GM21528 (cell line): ENCODE measurements around the gene GRM8.

ENCODE experiments used
- ATAC-seq: cut with Tn5 transposase; IDR thresholded peaks from one replicate; pipeline ENCODE4 v1.9.1; 2021; ENCODE audit warnings: mild to moderate bottlenecking, moderate library complexity; ENCODE audit not compliant: unreplicated experiment, low FRiP score

Gene GRM8

DNA sequence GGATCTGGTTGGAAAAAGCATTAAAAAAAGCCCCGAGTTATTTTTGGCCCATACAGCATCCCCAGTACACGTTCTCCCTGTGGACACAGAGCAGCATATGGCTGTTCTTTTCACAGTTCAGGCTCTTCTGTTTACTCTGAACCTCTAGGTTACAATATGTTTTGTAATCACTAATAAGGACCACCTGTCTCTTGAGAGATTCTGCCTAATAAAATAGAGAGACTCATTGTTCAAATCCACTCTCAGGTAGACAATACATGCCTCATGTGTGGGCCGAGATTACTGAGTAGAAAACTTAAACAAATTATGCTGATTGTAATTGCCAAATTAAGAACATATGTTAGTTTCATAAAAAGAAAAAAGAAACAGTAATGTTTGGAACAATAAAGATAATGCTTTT lies 647.7 kb downstream of the GRM8 start:
- ATAC-seq: no peak

DNA sequence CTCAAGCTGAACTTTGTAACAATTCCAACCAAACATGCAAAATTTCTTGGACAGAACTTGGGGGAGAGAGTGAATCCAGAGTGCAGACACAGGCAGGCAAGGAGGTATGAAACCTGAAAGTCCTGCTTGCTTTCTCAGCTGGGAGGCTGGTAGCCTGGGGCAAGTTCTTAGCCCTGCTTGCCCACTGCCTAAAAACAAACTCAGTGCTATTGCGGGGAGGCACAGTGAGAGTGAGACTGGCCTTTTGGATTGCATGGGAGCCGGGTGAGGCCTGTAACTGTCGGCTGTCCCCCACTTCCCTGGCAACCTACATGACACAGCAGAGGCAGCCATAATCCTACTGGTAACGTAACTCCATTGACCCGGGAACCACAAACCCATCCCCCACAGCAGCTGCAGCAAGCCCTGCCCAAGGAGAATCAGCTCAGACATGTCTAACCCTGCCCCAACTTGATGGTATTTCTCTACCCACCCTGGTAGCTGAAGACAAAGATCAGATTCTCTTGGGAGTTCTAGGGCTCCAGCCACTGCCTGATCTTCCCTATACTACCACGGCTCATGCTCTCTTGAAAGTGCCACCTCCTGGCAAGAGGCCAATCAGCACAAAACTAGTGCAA lies 663.6 kb downstream of the GRM8 start:
- no peak for ATAC-seq

DNA sequence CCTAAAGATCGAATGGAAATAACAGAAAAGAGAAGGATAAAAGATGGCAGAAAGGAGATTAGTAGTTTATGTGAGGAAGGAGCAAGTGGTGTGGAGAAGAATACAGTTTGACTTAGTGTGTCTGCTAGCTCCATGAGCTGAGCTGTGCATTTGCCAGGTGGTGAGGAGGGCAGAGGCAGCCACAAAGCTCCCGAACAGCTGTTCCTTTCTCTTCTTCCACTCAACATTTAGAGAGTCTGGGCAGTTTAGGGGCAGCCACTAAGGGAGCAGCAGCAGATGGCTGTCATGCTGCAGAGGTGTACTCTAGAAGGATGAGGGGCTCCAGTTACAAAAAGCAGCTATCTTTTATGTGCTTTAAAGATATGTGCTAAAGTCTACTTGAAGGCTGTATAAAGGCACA lies 674.4 kb downstream of the GRM8 start:
- no peak for ATAC-seq

DNA sequence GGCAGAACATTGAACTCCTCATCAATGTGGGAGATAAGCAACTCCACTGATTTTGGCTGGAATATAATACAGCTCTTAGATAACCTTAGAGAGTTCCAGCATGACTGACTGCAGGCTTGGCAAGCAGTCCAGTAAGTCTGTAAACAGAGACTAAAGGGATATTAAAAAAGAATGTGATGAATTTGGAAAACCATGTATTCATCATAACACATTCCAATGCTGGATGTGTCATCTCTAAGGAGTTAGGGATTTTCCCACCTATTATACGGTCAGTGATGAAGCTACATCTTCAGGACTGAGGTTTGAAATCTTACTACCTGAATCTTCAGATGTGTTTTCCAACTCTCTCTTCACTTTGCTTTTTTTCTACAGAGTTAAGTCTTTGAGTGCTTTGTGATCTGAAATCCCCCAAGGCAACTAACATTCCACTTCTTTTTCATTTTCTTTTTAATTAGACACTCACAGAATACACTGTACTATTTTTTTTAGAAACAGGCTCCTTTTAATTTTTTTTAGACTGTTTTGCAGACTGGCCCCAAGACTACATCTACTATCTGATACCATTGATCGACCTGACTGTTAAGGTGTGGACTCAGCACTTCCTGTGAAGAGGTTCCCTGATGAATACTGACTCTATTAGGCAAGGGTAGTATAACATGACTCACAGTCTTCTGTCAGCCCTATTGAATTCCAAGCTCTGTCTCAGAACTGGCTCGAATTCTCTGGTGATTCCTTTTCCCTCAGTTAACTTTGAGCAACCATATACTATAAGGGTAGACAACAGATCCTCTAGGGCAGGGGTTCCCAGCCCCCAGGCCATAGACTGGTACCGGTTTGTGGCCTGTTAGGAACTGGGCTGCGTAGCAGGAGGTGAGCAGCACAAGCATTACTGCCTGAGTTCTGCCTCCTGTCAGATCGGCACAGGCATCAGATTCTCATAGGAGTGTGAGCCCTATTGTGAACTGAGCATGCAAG lies 678.2 kb downstream of the GRM8 start:
- ATAC-seq: no peak

DNA sequence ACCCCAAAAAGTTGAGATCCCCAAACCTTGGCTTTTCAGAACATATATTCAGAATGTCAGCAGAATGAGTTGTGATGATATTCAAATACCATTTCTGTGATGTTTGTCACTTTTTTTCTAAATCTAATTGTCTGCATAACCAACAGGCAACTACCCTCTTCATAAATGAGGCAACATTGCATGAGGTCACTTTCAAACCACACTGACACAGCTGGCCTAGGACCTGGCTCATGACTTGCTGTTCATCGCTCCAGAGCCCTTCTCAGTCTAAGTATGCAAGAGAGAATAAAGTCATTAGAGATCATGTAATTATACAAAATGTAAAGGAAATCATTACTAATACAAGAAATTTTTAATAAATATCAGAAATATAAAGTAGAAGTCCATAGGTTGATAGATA lies 681.9 kb downstream of the GRM8 start:
- no peak for ATAC-seq

DNA sequence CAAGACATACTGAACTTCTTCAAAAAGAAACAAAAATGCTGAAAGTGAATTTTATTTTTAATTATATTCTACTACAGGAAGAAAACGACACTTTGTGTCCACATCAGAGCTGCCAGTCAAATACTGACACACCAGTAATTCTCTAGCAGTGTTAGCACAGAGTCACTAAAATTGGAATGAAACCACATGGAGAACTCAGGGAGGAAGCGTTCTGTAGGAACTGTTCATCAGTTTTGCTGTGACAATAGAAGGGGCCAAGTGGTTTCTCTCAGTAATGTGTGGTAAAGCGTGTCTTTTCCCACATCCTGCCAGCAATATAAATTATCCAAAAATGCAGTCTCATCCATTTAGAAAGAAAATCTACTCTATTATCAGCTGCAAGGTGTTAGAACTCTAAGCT lies 683.3 kb downstream of the GRM8 start:
- ATAC-seq: no peak

DNA sequence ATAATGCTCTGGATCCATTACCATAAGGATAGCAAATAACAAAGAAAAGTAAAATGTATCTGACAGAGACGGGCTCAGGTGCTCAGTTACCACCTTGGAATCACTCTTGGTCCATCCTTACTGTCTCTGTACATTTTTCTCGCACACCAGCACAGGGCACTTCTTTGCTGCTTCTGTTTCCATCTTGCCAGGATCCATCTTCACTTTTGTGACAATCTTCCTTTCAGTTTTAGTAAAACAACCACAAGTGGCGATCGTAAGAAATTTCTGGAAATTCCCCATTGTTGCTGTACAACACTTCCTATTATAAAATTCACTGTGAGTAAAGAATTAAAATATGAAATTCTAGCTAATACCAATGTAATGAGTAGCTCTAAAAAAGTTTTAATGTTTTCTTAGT lies 695.5 kb downstream of the GRM8 start:
- ATAC-seq: no peak

DNA sequence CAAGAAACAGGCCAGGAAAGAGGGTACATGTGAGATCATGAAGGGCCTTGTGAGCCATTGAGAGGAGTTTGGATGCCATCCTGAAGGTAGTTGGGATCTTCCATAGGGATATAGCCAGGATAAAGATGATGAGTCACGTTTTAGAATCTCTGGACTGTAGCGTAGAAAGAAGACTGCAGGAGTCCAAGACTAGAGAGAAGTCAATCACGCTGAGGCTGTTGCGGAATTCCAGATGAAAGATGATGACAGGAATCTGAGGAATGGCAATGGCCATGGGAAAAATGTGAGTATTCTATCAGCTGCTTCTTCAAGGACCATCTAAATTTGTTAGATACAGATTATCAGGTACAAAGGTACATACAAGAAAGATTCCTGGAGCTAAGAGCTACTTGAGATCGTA lies 711.3 kb downstream of the GRM8 start:
- no peak for ATAC-seq

DNA sequence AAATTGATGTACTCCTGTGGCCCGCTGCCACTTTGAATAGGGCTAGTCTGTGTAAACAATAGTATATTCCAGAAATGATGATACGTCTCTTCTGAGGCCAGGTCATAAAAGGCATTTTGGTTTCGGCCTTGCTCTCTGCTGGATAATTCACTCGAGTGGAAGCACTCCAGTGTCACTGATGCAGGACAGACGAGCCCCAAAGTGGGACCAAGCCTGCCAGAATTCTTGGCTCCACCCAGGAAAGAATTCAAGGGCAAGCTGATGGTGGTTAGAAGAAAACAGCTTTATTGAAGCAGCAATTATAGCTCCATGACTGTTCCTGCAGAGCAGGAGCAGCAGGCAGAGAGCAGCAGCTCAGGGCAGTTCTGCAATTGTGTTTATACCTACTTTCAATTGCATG lies 717.6 kb downstream of the GRM8 start:
- ATAC-seq: no peak

DNA sequence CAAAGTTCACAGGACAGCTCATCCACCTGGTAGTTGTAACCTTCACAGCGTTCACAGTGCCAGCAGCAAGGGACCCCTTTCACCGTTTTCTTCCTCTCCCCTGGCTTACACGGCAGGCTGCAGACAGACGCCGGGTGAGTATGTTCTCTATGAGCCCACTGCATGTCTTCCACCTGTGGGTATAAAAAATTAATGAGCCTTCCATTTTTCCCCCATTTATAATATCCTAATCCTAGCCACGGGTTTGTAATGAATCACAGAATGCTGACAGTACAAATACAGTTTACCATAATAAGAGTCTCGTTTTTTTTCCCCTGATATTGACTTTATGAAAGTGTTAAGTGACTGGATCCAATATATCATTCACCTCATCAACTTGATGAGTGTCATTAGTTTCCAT lies 719.0 kb downstream of the GRM8 start:
- no peak for ATAC-seq

DNA sequence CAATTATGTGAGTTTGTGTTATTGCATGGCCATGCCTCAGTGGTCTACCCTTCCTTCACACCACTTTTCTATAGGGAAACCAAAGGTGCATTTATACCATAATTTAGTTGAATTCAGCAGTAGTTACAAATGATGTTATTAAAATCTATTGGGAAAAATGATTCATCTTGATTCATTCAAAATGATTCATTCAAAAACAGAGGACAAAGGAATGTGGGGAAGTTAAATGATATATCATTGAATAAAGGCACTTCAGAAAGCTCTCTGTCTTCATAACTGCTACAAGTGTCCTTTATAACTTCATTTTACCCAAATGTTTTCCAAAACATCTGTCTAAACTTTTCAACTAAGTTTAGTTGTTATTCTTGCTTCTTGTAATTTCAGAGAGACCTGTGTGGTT lies 722.9 kb downstream of the GRM8 start:
- no peak for ATAC-seq

DNA sequence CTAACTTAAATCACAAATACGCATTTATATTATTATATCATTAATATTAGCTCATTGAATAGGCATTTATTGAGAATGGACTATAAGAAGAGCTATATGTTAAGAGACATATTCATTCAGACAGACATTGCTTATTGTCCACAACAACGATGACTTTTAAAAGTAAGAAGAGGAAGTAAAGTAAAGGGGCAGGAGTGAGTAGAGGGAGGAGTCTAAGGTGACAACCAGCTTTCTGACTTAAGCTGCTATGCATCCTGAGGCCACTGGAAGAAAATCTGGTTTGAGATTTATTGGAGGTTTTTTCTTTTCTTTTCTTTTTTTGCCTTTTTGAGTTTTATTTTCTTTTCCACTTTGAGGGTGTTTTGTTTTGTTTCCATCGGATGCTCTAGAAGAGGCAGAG lies 723.5 kb downstream of the GRM8 start:
- ATAC-seq: no peak

DNA sequence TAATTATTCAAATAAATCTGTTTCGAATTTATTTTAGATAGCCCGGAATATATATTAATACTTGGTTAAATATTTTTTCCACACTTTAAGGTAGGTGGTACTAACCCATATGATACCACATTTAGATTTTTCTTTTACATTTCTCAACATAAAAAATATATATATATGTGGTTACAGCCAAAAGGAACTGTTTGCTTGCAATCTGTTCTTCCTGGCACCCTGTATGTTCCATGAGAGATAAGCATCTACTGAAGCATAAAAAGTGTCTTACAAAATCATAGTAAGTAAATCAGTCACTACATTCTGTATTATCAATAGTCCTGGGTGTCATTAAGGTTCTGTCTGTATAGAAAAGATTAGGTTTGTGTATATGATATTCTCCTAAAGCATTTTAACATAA lies 726.8 kb downstream of the GRM8 start:
- ATAC-seq: no peak

DNA sequence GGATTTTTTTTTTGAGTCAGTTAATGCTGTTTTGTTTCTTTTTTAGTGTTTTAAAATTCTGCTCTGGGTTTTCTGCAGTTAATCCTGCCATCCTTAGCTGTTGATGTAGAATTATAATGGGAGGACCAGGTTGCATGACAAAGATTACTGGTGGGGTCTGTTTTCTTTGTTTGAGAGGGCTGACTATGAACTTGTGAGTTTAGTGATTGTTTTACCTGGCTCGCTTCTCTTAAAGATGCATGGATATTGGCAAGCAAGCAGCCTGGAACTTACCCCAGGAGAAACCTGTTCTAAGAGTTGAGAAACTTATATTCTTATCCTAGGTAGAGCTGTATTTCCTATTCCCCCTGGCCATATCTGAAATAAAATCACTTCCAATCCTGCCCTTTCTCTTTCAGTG lies 727.8 kb downstream of the GRM8 start:
- no peak for ATAC-seq

DNA sequence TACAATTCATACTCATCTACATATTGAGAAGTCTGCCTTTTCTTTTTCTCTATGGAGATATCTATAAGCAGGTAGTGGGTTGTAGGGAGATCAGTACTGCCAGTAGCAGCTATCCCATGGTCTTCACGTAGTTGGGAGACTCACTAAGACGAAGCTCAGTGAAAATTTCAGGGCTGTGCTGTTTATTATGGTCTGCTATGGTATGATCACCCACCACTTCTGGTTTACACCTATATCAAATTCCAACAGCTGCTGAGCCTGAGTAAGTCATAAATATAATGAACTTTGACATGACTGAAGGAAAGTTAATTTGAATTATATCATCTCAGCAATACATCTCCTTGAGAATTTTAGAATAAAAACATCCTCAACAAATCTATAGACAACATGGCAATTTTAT lies 741.7 kb downstream of the GRM8 start:
- no peak for ATAC-seq

DNA sequence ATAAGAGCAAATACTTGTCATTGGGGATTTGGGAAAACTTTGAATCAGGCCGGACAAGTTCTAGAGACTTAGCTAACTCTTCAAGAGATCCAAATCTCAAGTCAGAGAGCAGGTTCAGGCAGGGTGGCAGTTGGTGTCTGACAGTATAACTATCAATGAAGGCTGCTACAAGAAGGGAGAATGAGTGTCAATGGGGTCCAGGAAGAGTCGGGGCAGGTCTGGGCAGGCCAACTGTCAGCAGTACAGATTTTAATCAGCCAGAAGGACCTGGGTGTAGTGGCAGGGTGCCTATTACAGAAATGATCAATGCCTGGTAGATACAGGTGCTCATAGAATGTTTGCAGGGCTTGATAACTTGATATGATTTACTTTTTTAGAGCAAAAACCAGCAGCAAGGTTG lies 751.1 kb downstream of the GRM8 start:
- ATAC-seq: no peak

DNA sequence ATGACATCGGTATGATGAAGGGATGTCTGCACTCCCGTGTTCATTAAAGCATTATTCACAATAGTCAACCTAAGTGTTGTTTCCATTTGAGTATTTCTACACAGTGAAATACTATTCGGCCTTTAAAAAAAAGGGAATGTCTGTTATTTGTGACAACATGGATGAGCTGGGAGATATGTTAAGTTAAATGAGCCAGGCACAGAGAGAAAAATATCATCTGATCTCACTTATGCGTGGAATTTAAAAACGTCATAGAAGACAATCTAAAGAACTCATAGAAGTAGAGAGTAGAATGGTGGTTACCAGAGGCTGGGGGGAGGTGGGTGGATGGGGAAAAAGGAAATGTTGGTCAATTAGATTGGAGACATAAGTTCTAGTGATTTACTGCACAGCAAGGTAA lies 753.3 kb downstream of the GRM8 start:
- no peak for ATAC-seq

DNA sequence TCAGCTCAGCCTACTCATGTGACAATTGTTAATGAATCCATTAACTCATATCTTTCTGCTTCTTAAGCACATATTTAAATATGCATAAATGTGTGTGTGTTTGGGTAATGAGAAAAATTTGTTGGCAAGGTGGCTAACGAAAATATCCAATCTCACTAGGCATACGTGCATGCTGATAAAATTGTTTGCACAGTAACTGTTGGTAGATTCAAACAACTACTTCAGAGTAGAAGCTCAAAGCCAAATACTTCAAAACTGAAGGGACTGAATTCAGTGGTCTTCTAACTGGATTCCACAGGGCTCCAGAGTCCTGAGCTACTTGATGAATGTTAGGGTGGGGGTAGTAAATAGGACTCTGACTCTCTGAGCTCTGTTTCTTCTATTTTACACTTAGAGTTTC lies 757.0 kb downstream of the GRM8 start:
- ATAC-seq: no peak

DNA sequence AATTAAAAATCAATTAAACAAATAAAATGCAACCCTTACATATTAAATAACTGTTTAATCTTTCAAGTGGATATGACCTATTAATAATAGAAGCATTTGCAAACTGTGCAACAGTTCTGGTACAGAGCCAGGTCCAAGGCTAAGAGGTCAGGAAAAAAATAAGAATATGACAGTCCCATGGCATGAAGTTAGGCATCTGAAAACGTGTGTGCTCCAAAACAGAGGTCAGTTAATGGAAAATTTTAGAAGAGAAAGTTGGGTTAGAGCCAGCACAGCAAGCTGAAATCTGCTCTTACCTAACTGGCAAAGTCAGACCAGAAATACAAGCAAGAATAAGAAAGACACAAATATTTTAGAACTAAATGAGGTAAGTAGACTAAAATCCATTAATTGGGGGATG lies 757.7 kb downstream of the GRM8 start:
- no peak for ATAC-seq

DNA sequence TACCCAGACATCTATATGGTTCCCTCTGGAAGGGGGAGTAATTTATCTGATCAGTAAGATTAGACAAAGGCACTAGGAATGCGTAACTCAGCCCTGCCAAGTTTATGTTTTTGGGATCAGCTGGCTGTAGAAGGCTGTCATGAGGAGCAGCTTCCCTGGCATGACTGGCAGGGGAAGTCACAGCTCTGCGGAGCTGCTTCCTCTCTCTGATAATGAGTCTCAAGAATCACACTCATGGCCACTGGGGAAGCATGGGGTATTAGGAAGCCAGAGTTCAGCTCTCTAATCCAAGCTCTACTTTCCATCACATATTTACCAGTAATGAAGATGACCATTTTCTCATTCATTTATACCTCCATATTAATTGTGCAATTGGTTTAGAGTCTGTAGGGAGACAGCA lies 758.9 kb downstream of the GRM8 start:
- ATAC-seq: no peak

DNA sequence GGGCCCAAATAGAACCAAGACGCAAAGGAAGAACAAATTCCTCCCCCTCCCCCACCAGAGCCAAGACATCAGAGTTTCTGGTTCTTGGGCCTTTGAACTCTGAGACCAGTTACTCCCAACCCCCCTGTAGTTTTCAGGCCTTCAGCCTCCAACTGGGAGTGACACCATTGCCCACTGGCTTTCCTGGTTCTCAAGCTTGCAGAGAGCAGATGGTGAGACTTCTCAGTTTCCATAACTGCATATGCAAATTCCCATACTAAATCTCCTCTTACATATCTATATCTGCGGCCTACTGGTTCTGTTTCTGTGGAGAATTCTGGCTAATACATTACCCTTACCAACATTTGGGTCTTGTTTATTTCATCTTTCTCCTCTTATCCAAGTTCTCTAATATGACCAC lies 762.9 kb downstream of the GRM8 start:
- no peak for ATAC-seq
